MCF 10A (cell line): ENCODE results near the gene RAE1. TPM values are rescaled to one million over a fixed set of nuclear protein-coding genes. Genes with fewer than 3 reads are reported as not detected.
"Not testable (repeated sequence)": the region's sequence is repeated elsewhere in the genome, so short reads cannot be mapped to it uniquely, and the experiment has no call there.

Experiments used
- BruUV-seq: library from RNA; stranded (reverse); fragments of 400-500 nt; replicated peaks from 2 replicates; lab custom pipeline; 2021; lab: Mats Ljungman, UMichigan
- CTCF ChIA-PET: fragments of 300-600 bp; sonication (Branson Sonifier 250); formaldehyde crosslinking; extraction: SDS; loops from one replicate; lab custom pipeline; 2021; ENCODE audit warnings: antibody characterized with exemption, inconsistent platforms; lab: Yijun Ruan, JAX
- POLR2A ChIA-PET: fragments of 300-600, 350-650 bp; sonication (Branson Sonifier 250); formaldehyde crosslinking; extraction: SDS; loops from one replicate; lab custom pipeline; 2020; ENCODE audit warnings: antibody characterized with exemption, inconsistent platforms; lab: Yijun Ruan, JAX
- DNase-seq: peaks from one replicate; pipeline ENCODE4 v3.0.0-alpha.2; 2018; ENCODE audit not compliant: unreplicated experiment
- H3K27ac Mint-ChIP-seq: one replicate; pipeline ENCODE4 v1.8.0; 2022; ENCODE audit warnings: mild to moderate bottlenecking, low read depth, mixed read lengths; ENCODE audit not compliant: unreplicated experiment
- H3K27me3 Mint-ChIP-seq: one replicate; pipeline ENCODE4 v1.8.0; 2022; ENCODE audit warnings: mixed read lengths; ENCODE audit not compliant: insufficient read depth, unreplicated experiment
- H3K36me3 Mint-ChIP-seq: one replicate; pipeline ENCODE4 v1.8.0; 2022; ENCODE audit warnings: mild to moderate bottlenecking, moderate library complexity, mixed read lengths; ENCODE audit not compliant: insufficient read depth, unreplicated experiment
- H3K4me1 Mint-ChIP-seq: one replicate; pipeline ENCODE4 v1.8.0; 2022; ENCODE audit warnings: mixed read lengths; ENCODE audit not compliant: insufficient read depth, unreplicated experiment
- H3K4me3 Mint-ChIP-seq: one replicate; pipeline ENCODE4 v1.8.0; 2022; ENCODE audit warnings: mild to moderate bottlenecking, moderate library complexity, mixed read lengths; ENCODE audit not compliant: unreplicated experiment
- H3K9me3 Mint-ChIP-seq: one replicate; pipeline ENCODE4 v1.8.0; 2022; ENCODE audit warnings: mixed read lengths; ENCODE audit not compliant: unreplicated experiment
- CTCF ChIP-seq: fragments of 200-600 bp; IDR thresholded peaks from one replicate; pipeline ENCODE4 v1.8.0; 2022; ENCODE audit warnings: antibody characterized with exemption, mild to moderate bottlenecking; ENCODE audit not compliant: unreplicated experiment
- intact Hi-C: fragments of 100-400 bp; cut with micrococcal nuclease; formaldehyde crosslinking; loops from 2 replicates; pipeline ENCODE4 v1.14.1; 2022
- total RNA-seq: library from RNA; stranded (reverse); gene quantifications from 2 replicates; pipeline ENCODE4 v1.2.3, GENCODE V29; 2022

The RAE1 gene
- total RNA-seq, 1 experiment from 2014 or later, result 46.7 TPM

GRCh38 chr20:57417051-57417689 is 66.1 kb downstream of the RAE1 start:
- ChIA-PET POLR2A (no interaction called here), CTCF (interaction anchor here (0.8 to 1.0 kb wide), 2 partner anchors 21 to 35 kb away, joined by 3 read pairs; no protein-coding TSS in a partner anchor)
- Mint-ChIP-seq H3K9me3 (no peaks in the 10 kb centered on the region), H3K4me3 (no peak overlapping the region), H3K27ac (no peak overlapping the region), H3K27me3 (peaks cover 14% of the 10 kb centered on the region), H3K4me1 (no peaks in the 10 kb centered on the region), H3K36me3 (no peaks in the 10 kb centered on the region)
- intact Hi-C loops, result no loop called here
- no peak for TF ChIP-seq CTCF
- DNase-seq, result no peak
- BruUV-seq, result no TSS peak

GRCh38 chr20:57417830-57418780 is 67.0 kb downstream of the RAE1 start:
- no peaks in the 10 kb centered on the region for H3K9me3 Mint-ChIP-seq
- peaks cover 14% of the 10 kb centered on the region for H3K27me3 Mint-ChIP-seq
- ChIA-PET CTCF (interaction anchor here (0.6 to 1.1 kb wide), 6 partner anchors 10 to 792 kb away, joined by 3 to 5 read pairs (median 3); no protein-coding TSS in a partner anchor), POLR2A (no interaction called here)
- intact Hi-C loops, result no loop called here
- H3K36me3 Mint-ChIP-seq, result no peaks in the 10 kb centered on the region
- BruUV-seq, result no TSS peak
- H3K4me3 Mint-ChIP-seq, result no peak overlapping the region
- no peak for DNase-seq
- no peak for TF ChIP-seq CTCF
- H3K27ac Mint-ChIP-seq, result no peak overlapping the region
- no peaks in the 10 kb centered on the region for H3K4me1 Mint-ChIP-seq

- H3K4me1 Mint-ChIP-seq, H3K27ac Mint-ChIP-seq, H3K4me3 Mint-ChIP-seq, BruUV-seq, H3K36me3 Mint-ChIP-seq, POLR2A ChIA-PET, H3K9me3 Mint-ChIP-seq, DNase-seq, intact Hi-C loops: not testable (repeated sequence)
- H3K27me3 Mint-ChIP-seq, result peaks cover 24% of the 10 kb centered on the region
- CTCF ChIA-PET, result interaction anchor here (0.6 to 0.9 kb wide), 2 partner anchors 63 to 93 kb away, joined by 3 read pairs; no protein-coding TSS in a partner anchor
Observed at GRCh38 chr20:57419479-57419878, 68.4 kb downstream of the RAE1 start.

- H3K9me3 Mint-ChIP-seq, result no peaks in the 10 kb centered on the region
- no peak overlapping the region for H3K27ac Mint-ChIP-seq
- H3K4me1 Mint-ChIP-seq, result no peaks in the 10 kb centered on the region
- no TSS peak for BruUV-seq
- H3K36me3 Mint-ChIP-seq, result no peaks in the 10 kb centered on the region
- H3K4me3 Mint-ChIP-seq, result no peak overlapping the region
- DNase-seq, result no peak
- POLR2A ChIA-PET, result no interaction called here
- TF ChIP-seq CTCF, result no peak
- CTCF ChIA-PET, result interaction anchor here (1.3 kb wide), 1 partner anchor 14 kb away, joined by 4 read pairs; no protein-coding TSS in a partner anchor
- H3K27me3 Mint-ChIP-seq, result peaks cover 25% of the 10 kb centered on the region
- intact Hi-C loops, result no loop called here
Observed at GRCh38 chr20:57420571-57421252, 69.7 kb downstream of the RAE1 start.
